KMS-11 (cell line): ENCODE results near the gene GET4.

Experiments
- H2AFZ ChIP-seq: fragments of 200-600 bp; sonication (generic); 2 replicates; pipeline ENCODE4 v1.6.1; 2016; ENCODE audit warnings: antibody characterized with exemption, mixed run types, low read depth
- H3K27ac ChIP-seq: fragments of 200-600 bp; sonication (generic); 2 replicates; pipeline ENCODE4 v1.6.1; 2016; ENCODE audit warnings: mild to moderate bottlenecking, mixed run types
- H3K27me3 ChIP-seq: fragments of 200-600 bp; sonication (generic); 2 replicates; pipeline ENCODE4 v1.6.1; 2017; ENCODE audit warnings: mild to moderate bottlenecking, low read depth, mixed run types, moderate library complexity; ENCODE audit not compliant: insufficient read depth
- H3K36me3 ChIP-seq: fragments of 200-600 bp; sonication (generic); 2 replicates; pipeline ENCODE4 v1.6.1; 2017; ENCODE audit warnings: mild to moderate bottlenecking, mixed run types; ENCODE audit not compliant: insufficient read depth
- H3K4me1 ChIP-seq: fragments of 200-600 bp; sonication (generic); 2 replicates; pipeline ENCODE4 v1.6.1; 2016; ENCODE audit warnings: mild to moderate bottlenecking, low read depth, mixed run types; ENCODE audit not compliant: poor library complexity, severe bottlenecking
- H3K4me2 ChIP-seq: fragments of 200-600 bp; sonication (generic); 2 replicates; pipeline ENCODE4 v1.7.0; 2016; ENCODE audit warnings: mild to moderate bottlenecking, mixed run types
- H3K4me3 ChIP-seq: fragments of 200-600 bp; sonication (generic); IDR thresholded peaks from 2 replicates; pipeline ENCODE4 v1.6.1; 2017; ENCODE audit warnings: low read depth, low read length, mixed read lengths; ENCODE audit not compliant: insufficient read depth
- H3K79me2 ChIP-seq: fragments of 200-600 bp; sonication (generic); 2 replicates; pipeline ENCODE4 v1.6.1; 2016; ENCODE audit warnings: low read depth, mixed run types; ENCODE audit not compliant: insufficient read depth
- H3K9ac ChIP-seq: fragments of 200-600 bp; sonication (generic); 2 replicates; pipeline ENCODE4 v1.6.1; 2016; ENCODE audit warnings: mild to moderate bottlenecking, mixed run types
- H4K20me1 ChIP-seq: fragments of 200-600 bp; sonication (generic); 2 replicates; pipeline ENCODE4 v1.6.1; 2016; ENCODE audit warnings: mild to moderate bottlenecking, mixed run types; ENCODE audit not compliant: insufficient read depth
- CTCF ChIP-seq: fragments of 200-600 bp; sonication (generic); conservative IDR thresholded peaks from 2 replicates; pipeline ENCODE4 v1.6.1; 2017; ENCODE audit warnings: low read depth, mild to moderate bottlenecking, antibody characterized with exemption, low read length, moderate library complexity, mixed read lengths

The GET4 gene

GRCh38 chr7:930975-931758, 54.8 kb downstream of the GET4 start:
- no peaks in the 10 kb centered on the region for H3K79me2 ChIP-seq
- H3K27ac ChIP-seq: no peak overlapping the region
- H3K4me3 ChIP-seq: no peak overlapping the region
- H3K4me1 ChIP-seq: peaks cover 16% of the 10 kb centered on the region
- no peaks in the 10 kb centered on the region for H4K20me1 ChIP-seq
- TF ChIP-seq CTCF: no peak
- no peak overlapping the region for H3K9ac ChIP-seq
- H3K4me2 ChIP-seq: no peak overlapping the region
- no peaks in the 10 kb centered on the region for H3K36me3 ChIP-seq
- H3K27me3 ChIP-seq: peaks cover 13% of the 10 kb centered on the region; the same call in 1 of the 2 replicates
- H2AFZ ChIP-seq: no peak overlapping the region

- Histone ChIP-seq H4K20me1 (no peaks in the 10 kb centered on the region), H2AFZ (no peak overlapping the region), H3K4me2 (no peak overlapping the region), H3K9ac (no peak overlapping the region), H3K79me2 (no peaks in the 10 kb centered on the region), H3K27ac (no peak overlapping the region), H3K27me3 (peaks cover 13% of the 10 kb centered on the region; the same call in 1 of the 2 replicates), H3K36me3 (no peaks in the 10 kb centered on the region), H3K4me1 (peaks cover 25% of the 10 kb centered on the region), H3K4me3 (no peak overlapping the region)
- TF ChIP-seq CTCF: no peak
These were observed 55.7 kb downstream of the GET4 start for GRCh38 chr7:931871-932650.

- Histone ChIP-seq H4K20me1 (no peaks in the 10 kb centered on the region), H2AFZ (no peak overlapping the region), H3K79me2 (no peaks in the 10 kb centered on the region), H3K4me3 (no peak overlapping the region), H3K27ac (no peak overlapping the region), H3K27me3 (peaks cover 13% of the 10 kb centered on the region; the same call in 1 of the 2 replicates), H3K9ac (no peak overlapping the region), H3K4me2 (no peak overlapping the region), H3K36me3 (no peaks in the 10 kb centered on the region), H3K4me1 (peaks cover 25% of the 10 kb centered on the region)
- TF ChIP-seq CTCF: no peak
These were observed 56.3 kb downstream of the GET4 start for GRCh38 chr7:932651-932975.

GRCh38 chr7:934469-935163, 58.3 kb downstream of the GET4 start:
- H3K79me2 ChIP-seq: no peaks in the 10 kb centered on the region
- TF ChIP-seq CTCF: no peak
- no peak overlapping the region for H3K27ac ChIP-seq
- no peaks in the 10 kb centered on the region for H4K20me1 ChIP-seq
- no peak overlapping the region for H3K9ac ChIP-seq
- H3K4me1 ChIP-seq: peaks cover 20% of the 10 kb centered on the region
- H3K4me3 ChIP-seq: no peak overlapping the region
- H2AFZ ChIP-seq: no peak overlapping the region
- H3K36me3 ChIP-seq: no peaks in the 10 kb centered on the region
- no peak overlapping the region for H3K4me2 ChIP-seq
- H3K27me3 ChIP-seq: peaks cover 23% of the 10 kb centered on the region; the same call in 1 of the 2 replicates
